CD4-positive, CD25-positive, alpha-beta regulatory T cell (primary cell): ENCODE measurements around the gene MAP1LC3C. TPM values are rescaled to one million over a fixed set of nuclear protein-coding genes. Genes with fewer than 3 reads are reported as not detected.

ENCODE experiments used
- ATAC-seq, 2 donors: fragments of 150-1000 bp; cut with Tn5 transposase; one replicate each; pipeline ENCODE4 v1.10.0; 2021; ENCODE audit warnings: low read depth in 2 of 2, moderate number of reproducible peaks in 2 of 2, moderate library complexity in 1 of 2
- DNase-seq, 3 donors: peaks; one replicate each; pipeline versions ENCODE4 v3.0.0 to v3.0.0-alpha.2; 2012 to 2022; ENCODE audit warnings: mixed read lengths in 1 of 3
- H3K27ac ChIP-seq: one replicate; pipeline ENCODE4 v1.7.0; 2013; ENCODE audit warnings: mild to moderate bottlenecking, low read length; ENCODE audit not compliant: insufficient read depth, poor library complexity, severe bottlenecking
- H3K27me3 ChIP-seq: one replicate; pipeline ENCODE4 v1.7.0; 2013; ENCODE audit warnings: low read length; ENCODE audit not compliant: control insufficient read depth, insufficient read depth
- H3K36me3 ChIP-seq: one replicate; pipeline ENCODE4 v1.7.0; 2013; ENCODE audit warnings: mild to moderate bottlenecking, low read length, moderate library complexity; ENCODE audit not compliant: control insufficient read depth, insufficient read depth
- H3K4me1 ChIP-seq: 2 replicates; pipeline ENCODE4 v1.7.0; 2013; ENCODE audit warnings: mild to moderate bottlenecking, low read length; ENCODE audit not compliant: insufficient read depth, control insufficient read depth, poor library complexity, severe bottlenecking
- H3K4me3 ChIP-seq: one replicate; pipeline ENCODE4 v1.7.0; 2013; ENCODE audit warnings: low read depth, mild to moderate bottlenecking, low read length, moderate library complexity
- H3K9me3 ChIP-seq, 2 experiments: 1 replicate in 1 of 2; 2 replicates in 1 of 2; pipeline ENCODE4 v1.7.0; 2013; ENCODE audit warnings: low read length in 2 of 2, mild to moderate bottlenecking in 1 of 2, moderate library complexity in 1 of 2; ENCODE audit not compliant: control insufficient read depth in 2 of 2
- H3K27ac Mint-ChIP-seq, 3 donors: one replicate each; pipeline ENCODE4 v1.8.0; 2020 to 2022; ENCODE audit warnings: mild to moderate bottlenecking in 3 of 3, mixed read lengths in 3 of 3, moderate library complexity in 2 of 3
- H3K27me3 Mint-ChIP-seq: one replicate; pipeline ENCODE4 v1.8.0; 2022; ENCODE audit warnings: mild to moderate bottlenecking, mixed read lengths
- H3K36me3 Mint-ChIP-seq: one replicate; pipeline ENCODE4 v1.8.0; 2020; ENCODE audit warnings: mixed read lengths
- H3K4me1 Mint-ChIP-seq, 4 donors: one replicate each; pipeline ENCODE4 v1.8.0; 2020 to 2022; ENCODE audit warnings: mixed read lengths in 4 of 4, mild to moderate bottlenecking in 1 of 4
- H3K4me3 Mint-ChIP-seq, 4 donors: one replicate each; pipeline ENCODE4 v1.8.0; 2020 to 2022; ENCODE audit warnings: mild to moderate bottlenecking in 4 of 4, mixed read lengths in 4 of 4, moderate library complexity in 3 of 4
- H3K9me3 Mint-ChIP-seq, 7 donors: one replicate each; pipeline ENCODE4 v1.8.0; 2020 to 2022; ENCODE audit warnings: mixed read lengths in 7 of 7, mild to moderate bottlenecking in 3 of 7, moderate library complexity in 2 of 7
- polyA plus RNA-seq, 4 donors: library from polyadenylated mRNA; unstranded; fragments of 300-500 nt; fragmentation: Illumina TruSeq; gene quantifications; one replicate each; pipeline ENCODE4 v1.2.3, GENCODE V29; 2021
- total RNA-seq: library from RNA; stranded (reverse); gene quantifications from one replicate; pipeline ENCODE4 v1.2.3, GENCODE V29; 2022

Gene MAP1LC3C
- total and polyA plus RNA-seq, 5 donors from 2014 or later: not detected

DNA sequence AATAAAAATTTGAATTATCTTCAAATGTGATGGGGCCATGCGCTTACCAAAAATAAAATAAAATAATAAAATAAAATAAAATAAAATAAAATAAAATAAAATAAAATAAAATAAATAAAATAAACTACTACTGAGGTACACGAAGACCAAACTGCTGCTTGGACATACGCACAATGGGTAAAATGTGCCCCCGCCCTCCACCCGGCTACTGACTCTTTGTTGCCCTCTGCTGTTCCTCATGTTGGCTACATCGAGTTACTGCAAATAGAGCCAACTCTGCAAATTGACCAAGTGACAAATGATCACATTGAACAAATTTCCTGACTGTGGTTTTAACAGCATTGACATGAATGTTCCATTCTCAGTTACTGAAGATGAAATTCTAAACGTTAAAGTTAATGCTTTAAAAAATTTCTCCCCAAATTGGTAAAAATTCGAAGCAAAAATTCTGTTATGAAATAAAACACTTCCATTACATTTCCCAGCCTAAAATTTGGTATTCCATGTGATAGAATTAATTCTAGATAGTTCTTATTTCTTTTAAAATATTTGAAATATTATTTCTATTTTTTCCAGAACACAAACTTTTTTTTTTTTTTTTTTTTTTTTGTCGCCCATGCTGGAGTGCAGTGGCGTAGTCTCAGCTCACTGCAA is 18.8 kb upstream of the MAP1LC3C start:
- no peak for ATAC-seq

DNA sequence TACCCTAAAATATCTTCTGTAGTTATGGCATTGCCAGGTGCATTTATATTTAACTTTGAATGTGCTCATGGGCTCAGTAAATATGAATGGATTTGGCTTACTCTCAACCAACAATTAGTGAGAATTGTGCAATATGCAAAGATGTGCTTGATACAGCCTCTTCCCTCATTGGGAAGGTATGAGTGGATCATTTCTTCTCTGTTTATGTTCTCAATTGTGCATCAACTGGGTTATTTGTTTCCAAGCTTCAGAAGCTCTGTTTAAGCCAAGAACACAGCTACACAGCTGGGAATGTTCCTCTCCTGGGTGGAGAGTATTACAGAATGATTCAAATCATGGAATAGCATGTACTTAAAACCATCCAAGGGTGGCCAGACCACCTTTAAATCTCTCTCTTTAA is 17.6 kb upstream of the MAP1LC3C start:
- Mint-ChIP-seq H3K27ac (no peak overlapping the region), H3K27me3 (peaks cover 4% of the 10 kb centered on the region), H3K36me3 (no peaks in the 10 kb centered on the region), H3K4me1 (no peaks in the 10 kb centered on the region), H3K9me3 (peaks cover 0 to 1% (median 0%) of the 10 kb centered on the region in 7 donors), H3K4me3 (no peak overlapping the region)
- Histone ChIP-seq H3K27me3 (no peaks in the 10 kb centered on the region), H3K27ac (no peak overlapping the region), H3K4me3 (no peak overlapping the region), H3K36me3 (no peaks in the 10 kb centered on the region), H3K4me1 (no peaks in the 10 kb centered on the region), H3K9me3 (no peaks in the 10 kb centered on the region)
- no peak for DNase-seq
- no peak for ATAC-seq

More for the DNA sequence above, 18.8 kb upstream of the MAP1LC3C start:
- Mint-ChIP-seq H3K4me1 (no peaks in the 10 kb centered on the region), H3K27me3 (no peaks in the 10 kb centered on the region), H3K4me3 (no peak overlapping the region), H3K27ac (no peak overlapping the region), H3K36me3 (no peaks in the 10 kb centered on the region), H3K9me3 (peaks cover 0 to 1% (median 0%) of the 10 kb centered on the region in 7 donors)
- Histone ChIP-seq H3K27ac (no peak overlapping the region), H3K27me3 (no peaks in the 10 kb centered on the region), H3K4me3 (no peak overlapping the region), H3K9me3 (no peaks in the 10 kb centered on the region), H3K4me1 (no peaks in the 10 kb centered on the region), H3K36me3 (no peaks in the 10 kb centered on the region)
- peak in 2 of 3 donors; percentile 15 to 51 for DNase-seq

GRCh38 chr1:242011894-242012660 is 13.2 kb upstream of the MAP1LC3C start:
- ATAC-seq: no peak
- no peak overlapping the region for H3K27ac Mint-ChIP-seq

DNA sequence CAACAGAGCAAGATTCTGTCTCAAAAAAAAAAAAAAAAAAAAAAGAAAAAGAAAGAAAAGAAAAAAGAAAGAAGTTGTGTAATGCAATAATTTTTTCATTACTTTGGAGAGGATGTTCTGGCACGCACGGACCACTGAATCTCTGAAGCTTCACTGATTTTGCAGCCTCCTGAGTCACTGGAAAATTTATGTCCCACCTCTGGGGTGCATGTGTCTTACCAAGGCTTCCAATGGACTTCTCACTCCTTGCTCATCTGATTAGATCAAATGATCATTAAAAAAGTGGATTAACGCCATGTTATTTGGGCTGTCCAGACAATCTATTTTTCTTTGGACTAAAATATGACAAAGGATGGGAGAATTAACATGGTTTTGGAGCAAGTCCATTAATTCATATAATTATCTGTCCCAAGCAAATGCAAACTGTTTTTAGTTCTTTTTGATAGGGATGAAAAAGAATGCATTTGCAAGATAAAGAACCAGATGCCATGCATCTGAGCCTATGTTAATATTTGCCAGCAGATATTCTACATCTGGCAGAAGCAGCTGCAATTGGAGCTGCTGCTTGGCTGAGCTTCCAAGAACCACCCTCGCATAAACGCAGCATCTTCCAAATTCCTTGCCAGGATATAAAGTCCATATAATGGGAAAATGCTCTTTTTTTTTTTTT is 10.1 kb upstream of the MAP1LC3C start:
- ATAC-seq (no peak), DNase-seq (no peak)
- Histone ChIP-seq H3K27me3 (no peaks in the 10 kb centered on the region), H3K27ac (no peak overlapping the region), H3K4me1 (no peaks in the 10 kb centered on the region), H3K9me3 (no peaks in the 10 kb centered on the region), H3K36me3 (no peaks in the 10 kb centered on the region), H3K4me3 (no peak overlapping the region)
- Mint-ChIP-seq H3K27ac (no peak overlapping the region), H3K27me3 (peaks cover 4% of the 10 kb centered on the region), H3K9me3 (peaks cover 0 to 1% (median 0%) of the 10 kb centered on the region in 7 donors), H3K4me1 (no peaks in the 10 kb centered on the region), H3K36me3 (no peaks in the 10 kb centered on the region), H3K4me3 (no peak overlapping the region)

More at GRCh38 chr1:242011894-242012660, 13.2 kb upstream of the MAP1LC3C start:
- Mint-ChIP-seq H3K27me3 (peaks cover 4% of the 10 kb centered on the region), H3K4me1 (no peaks in the 10 kb centered on the region), H3K36me3 (no peaks in the 10 kb centered on the region), H3K4me3 (no peak overlapping the region), H3K9me3 (peaks cover 0 to 1% (median 0%) of the 10 kb centered on the region in 7 donors)
- Histone ChIP-seq H3K36me3 (no peaks in the 10 kb centered on the region), H3K4me1 (no peaks in the 10 kb centered on the region), H3K27ac (no peak overlapping the region), H3K9me3 (no peaks in the 10 kb centered on the region), H3K27me3 (no peaks in the 10 kb centered on the region), H3K4me3 (no peak overlapping the region)
- no peak for DNase-seq

GRCh38 chr1:242006976-242007375 is 8.1 kb upstream of the MAP1LC3C start:
- Mint-ChIP-seq H3K27ac (peak overlapping the region in 1 of 3 donors; percentile 38), H3K27me3 (peaks cover 3% of the 10 kb centered on the region), H3K4me3 (no peak overlapping the region), H3K9me3 (no peaks in the 10 kb centered on the region), H3K36me3 (no peaks in the 10 kb centered on the region), H3K4me1 (no peaks in the 10 kb centered on the region)
- Histone ChIP-seq H3K9me3 (no peaks in the 10 kb centered on the region), H3K4me3 (no peak overlapping the region), H3K4me1 (no peaks in the 10 kb centered on the region), H3K27me3 (no peaks in the 10 kb centered on the region), H3K27ac (no peak overlapping the region), H3K36me3 (no peaks in the 10 kb centered on the region)
- no peak for DNase-seq
- no peak for ATAC-seq

- Mint-ChIP-seq H3K9me3 (no peaks in the 10 kb centered on the region), H3K4me3 (no peak overlapping the region), H3K27ac (no peak overlapping the region), H3K36me3 (no peaks in the 10 kb centered on the region), H3K27me3 (no peaks in the 10 kb centered on the region), H3K4me1 (no peaks in the 10 kb centered on the region)
- H3K4me1 ChIP-seq: no peaks in the 10 kb centered on the region
- no peaks in the 10 kb centered on the region for H3K36me3 ChIP-seq
- H3K27ac ChIP-seq: no peak overlapping the region
- no peak for ATAC-seq
- H3K4me3 ChIP-seq: no peak overlapping the region
- H3K27me3 ChIP-seq: no peaks in the 10 kb centered on the region
- no peak for DNase-seq
- H3K9me3 ChIP-seq: no peaks in the 10 kb centered on the region
Observed at GRCh38 chr1:242005866-242006535, 7.1 kb upstream of the MAP1LC3C start.

- ATAC-seq: no peak
- Mint-ChIP-seq H3K27ac (no peak overlapping the region), H3K27me3 (peaks cover 1% of the 10 kb centered on the region)
Observed at GRCh38 chr1:242004751-242005495, 6.0 kb upstream of the MAP1LC3C start.

More at GRCh38 chr1:242004751-242005495, 6.0 kb upstream of the MAP1LC3C start:
- H3K4me3 ChIP-seq: no peak overlapping the region
- H3K27me3 ChIP-seq: no peaks in the 10 kb centered on the region
- H3K36me3 Mint-ChIP-seq: no peaks in the 10 kb centered on the region
- no peak for DNase-seq
- H3K9me3 ChIP-seq: no peaks in the 10 kb centered on the region
- no peaks in the 10 kb centered on the region for H3K36me3 ChIP-seq
- no peaks in the 10 kb centered on the region for H3K4me1 ChIP-seq
- H3K27ac ChIP-seq: no peak overlapping the region
- no peaks in the 10 kb centered on the region for H3K4me1 Mint-ChIP-seq
- H3K9me3 Mint-ChIP-seq: no peaks in the 10 kb centered on the region
- no peak overlapping the region for H3K4me3 Mint-ChIP-seq
